ENCODE data around the gene UBR3. TPM values are rescaled to one million over a fixed set of nuclear protein-coding genes. Genes with fewer than 3 reads are reported as not detected.
"Not testable (repeated sequence)": the region's sequence is repeated elsewhere in the genome, so short reads cannot be mapped to it uniquely, and the experiment has no call there.

The UBR3 gene
- polyA plus RNA-seq, 1 donor = 24.0 TPM

DNA sequence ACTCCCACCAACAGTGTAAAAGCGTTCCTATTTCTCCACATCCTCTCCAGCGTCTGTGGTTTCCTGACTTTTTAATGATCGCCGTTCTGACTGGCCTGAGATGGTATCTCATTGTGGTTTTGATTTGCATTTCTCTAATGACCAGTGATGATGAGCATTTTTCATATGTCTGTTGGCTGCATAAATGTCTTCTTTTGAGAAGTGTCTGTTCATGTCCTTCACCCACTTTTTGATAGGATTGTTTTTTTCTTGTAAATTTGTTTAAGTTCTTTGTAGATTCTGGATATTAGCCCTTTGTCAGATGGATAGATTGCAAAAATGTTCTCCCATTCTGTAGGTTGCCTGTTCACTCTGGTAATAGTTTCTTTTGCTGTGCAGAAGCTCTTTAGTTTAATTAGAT is 72.8 kb downstream of the UBR3 start:
- not testable (repeated sequence) for H3K27me3 ChIP-seq (ENCODE audit: control insufficient read depth, insufficient read depth, low read length); H3K27ac ChIP-seq (ENCODE audit: low read length); H3K4me1 ChIP-seq (ENCODE audit: control insufficient read depth, insufficient read depth, low read length); H3K9me3 ChIP-seq (ENCODE audit: control insufficient read depth, low read depth, low read length); DNase-seq; H3K4me3 ChIP-seq (ENCODE audit: low read length); H3K36me3 ChIP-seq (ENCODE audit: control insufficient read depth, insufficient read depth, low read length)
- WGBS (ENCODE audit: insufficient coverage, low lambda C conversion rate) = no CpG with 5 or more reads among the region's 4 CpGs

DNA sequence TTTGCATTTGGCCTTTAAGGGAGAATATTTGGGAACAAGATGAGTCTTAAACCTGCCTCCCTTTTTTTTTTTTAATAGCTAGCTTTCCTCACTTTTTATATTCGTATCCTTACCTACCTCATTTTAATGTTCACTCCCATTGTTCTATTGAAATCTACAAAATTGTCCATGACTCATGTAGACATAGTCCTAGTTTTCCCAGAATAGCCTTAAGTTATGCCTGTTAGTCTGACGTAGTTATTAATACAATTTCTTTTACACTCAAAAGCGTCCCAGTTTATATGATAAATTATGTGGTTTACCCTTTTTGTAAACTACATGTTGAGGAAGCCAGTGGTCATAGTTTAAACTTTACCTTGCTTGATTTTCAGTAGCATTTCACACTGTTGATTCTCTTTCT is 73.4 kb downstream of the UBR3 start:
- Histone ChIP-seq H3K4me3 (ENCODE audit: low read length) (no peak overlapping the region), H3K27me3 (ENCODE audit: control insufficient read depth, insufficient read depth, low read length) (no peaks in the 10 kb centered on the region), H3K36me3 (ENCODE audit: control insufficient read depth, insufficient read depth, low read length) (peaks cover 4% of the 10 kb centered on the region), H3K9me3 (ENCODE audit: control insufficient read depth, low read depth, low read length) (no peaks in the 10 kb centered on the region), H3K4me1 (ENCODE audit: control insufficient read depth, insufficient read depth, low read length) (no peaks in the 10 kb centered on the region), H3K27ac (ENCODE audit: low read length) (no peak overlapping the region)
- DNase-seq = no peak
- WGBS (ENCODE audit: insufficient coverage, low lambda C conversion rate) = 63% methylated on average over 1 of the region's 3 CpGs

GRCh38 chr2:169906731-169907130 is 79.5 kb downstream of the UBR3 start:
- no peaks in the 10 kb centered on the region for H3K4me1 ChIP-seq (ENCODE audit: control insufficient read depth, insufficient read depth, low read length)
- no peaks in the 10 kb centered on the region for H3K9me3 ChIP-seq (ENCODE audit: control insufficient read depth, low read depth, low read length)
- WGBS (ENCODE audit: insufficient coverage, low lambda C conversion rate) = 86% methylated on average over 1 of the region's 2 CpGs
- DNase-seq = no peak
- H3K27me3 ChIP-seq (ENCODE audit: control insufficient read depth, insufficient read depth, low read length) = no peaks in the 10 kb centered on the region
- no peak overlapping the region for H3K4me3 ChIP-seq (ENCODE audit: low read length)
- peaks cover 12% of the 10 kb centered on the region for H3K36me3 ChIP-seq (ENCODE audit: control insufficient read depth, insufficient read depth, low read length)
- H3K27ac ChIP-seq (ENCODE audit: low read length) = no peak overlapping the region

- Histone ChIP-seq H3K9me3 (ENCODE audit: control insufficient read depth, low read depth, low read length) (no peaks in the 10 kb centered on the region), H3K4me3 (ENCODE audit: low read length) (no peak overlapping the region), H3K36me3 (ENCODE audit: control insufficient read depth, insufficient read depth, low read length) (peaks cover 13% of the 10 kb centered on the region), H3K27ac (ENCODE audit: low read length) (no peak overlapping the region), H3K27me3 (ENCODE audit: control insufficient read depth, insufficient read depth, low read length) (no peaks in the 10 kb centered on the region), H3K4me1 (ENCODE audit: control insufficient read depth, insufficient read depth, low read length) (no peaks in the 10 kb centered on the region)
- DNase-seq = no peak
These were observed 82.1 kb downstream of the UBR3 start for GRCh38 chr2:169909376-169909775.

DNA sequence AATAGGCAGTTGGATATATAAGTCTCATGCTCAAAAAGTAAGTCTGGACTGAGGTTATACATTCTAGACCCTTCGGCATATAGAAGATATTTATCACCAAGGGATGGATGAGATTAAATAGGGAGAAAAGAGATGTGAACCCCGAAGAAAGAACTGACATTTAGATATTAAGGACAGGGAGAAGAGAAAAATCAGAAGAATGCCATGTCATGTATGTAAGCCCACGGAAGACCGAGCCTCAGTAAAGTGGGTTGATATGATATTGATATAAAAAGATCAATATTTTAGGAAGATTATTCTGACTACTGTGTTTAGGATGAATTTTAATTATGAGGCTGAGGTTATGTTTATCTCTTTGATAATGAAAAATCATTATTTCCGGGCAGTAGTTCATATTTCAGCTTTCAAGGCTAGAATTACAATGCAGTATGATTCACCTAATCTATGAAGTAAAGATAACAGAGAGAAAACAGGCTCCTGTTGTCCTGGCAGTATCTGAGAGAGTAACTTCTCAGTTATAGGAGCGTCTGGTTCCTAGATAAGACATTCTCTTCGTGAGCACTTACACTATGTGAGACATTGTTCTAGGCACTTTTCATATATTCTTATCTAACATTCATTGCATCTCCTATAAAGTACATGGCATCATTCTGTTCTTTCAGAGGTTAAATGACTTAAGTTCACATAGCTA is 83.0 kb downstream of the UBR3 start:
- H3K4me1 ChIP-seq (ENCODE audit: control insufficient read depth, insufficient read depth, low read length) = no peaks in the 10 kb centered on the region
- no peaks in the 10 kb centered on the region for H3K9me3 ChIP-seq (ENCODE audit: control insufficient read depth, low read depth, low read length)
- no peaks in the 10 kb centered on the region for H3K27me3 ChIP-seq (ENCODE audit: control insufficient read depth, insufficient read depth, low read length)
- no peak overlapping the region for H3K27ac ChIP-seq (ENCODE audit: low read length)
- no peak overlapping the region for H3K4me3 ChIP-seq (ENCODE audit: low read length)
- 52% methylated on average over 5 of the region's 7 CpGs for WGBS (ENCODE audit: insufficient coverage, low lambda C conversion rate)
- no peak for DNase-seq
- peaks cover 19% of the 10 kb centered on the region for H3K36me3 ChIP-seq (ENCODE audit: control insufficient read depth, insufficient read depth, low read length)

DNA sequence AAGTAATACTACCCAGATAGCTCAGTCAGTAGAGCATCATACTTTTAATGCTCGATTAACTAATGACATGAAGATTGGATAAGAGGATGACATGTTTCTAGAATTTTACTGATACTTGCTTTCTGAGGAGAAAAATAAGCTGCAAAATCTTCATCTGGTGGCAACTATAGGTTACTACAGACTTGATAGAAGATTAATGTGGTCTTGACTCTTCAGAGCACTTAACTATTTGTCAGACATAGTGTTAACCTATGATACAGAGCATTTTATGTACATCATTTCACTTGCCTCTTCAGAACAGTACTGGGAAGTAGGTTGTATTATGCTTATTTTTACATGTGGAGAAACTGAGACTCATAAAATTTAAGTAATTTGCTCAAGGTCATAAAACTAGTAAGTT is 83.9 kb downstream of the UBR3 start:
- Histone ChIP-seq H3K27ac (ENCODE audit: low read length) (no peak overlapping the region), H3K27me3 (ENCODE audit: control insufficient read depth, insufficient read depth, low read length) (no peaks in the 10 kb centered on the region), H3K9me3 (ENCODE audit: control insufficient read depth, low read depth, low read length) (no peaks in the 10 kb centered on the region), H3K4me3 (ENCODE audit: low read length) (no peak overlapping the region), H3K4me1 (ENCODE audit: control insufficient read depth, insufficient read depth, low read length) (no peaks in the 10 kb centered on the region), H3K36me3 (ENCODE audit: control insufficient read depth, insufficient read depth, low read length) (peaks cover 18% of the 10 kb centered on the region)
- WGBS (ENCODE audit: insufficient coverage, low lambda C conversion rate) = 100% methylated on average over 1 of the region's 1 CpG
- no peak for DNase-seq

- H3K27ac ChIP-seq (ENCODE audit: low read length) = no peak overlapping the region
- H3K9me3 ChIP-seq (ENCODE audit: control insufficient read depth, low read depth, low read length) = no peaks in the 10 kb centered on the region
- H3K4me3 ChIP-seq (ENCODE audit: low read length) = no peak overlapping the region
- no peak for DNase-seq
- no peaks in the 10 kb centered on the region for H3K27me3 ChIP-seq (ENCODE audit: control insufficient read depth, insufficient read depth, low read length)
- H3K36me3 ChIP-seq (ENCODE audit: control insufficient read depth, insufficient read depth, low read length) = peaks cover 26% of the 10 kb centered on the region
- no peaks in the 10 kb centered on the region for H3K4me1 ChIP-seq (ENCODE audit: control insufficient read depth, insufficient read depth, low read length)
These were observed 89.4 kb downstream of the UBR3 start for GRCh38 chr2:169916623-169917022.

DNA sequence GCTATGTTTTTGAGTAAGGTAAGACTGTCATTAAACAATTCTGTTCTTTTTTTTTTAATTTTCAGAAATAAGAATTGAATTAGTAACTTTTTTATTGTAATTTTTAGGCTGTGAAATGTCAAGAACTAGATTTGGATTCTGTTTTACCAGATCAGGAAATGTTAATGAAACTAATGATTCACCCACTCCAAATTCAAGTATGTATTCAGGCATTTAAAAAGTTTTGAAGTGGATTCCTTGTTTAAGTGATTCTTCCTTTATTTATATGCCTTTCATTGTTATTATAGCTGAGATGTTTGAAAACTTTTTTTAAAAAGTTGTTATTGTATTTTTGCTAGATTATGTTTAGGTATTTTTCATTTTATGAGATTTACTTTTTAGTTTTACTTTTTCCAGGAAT is 96.7 kb downstream of the UBR3 start:
- no peaks in the 10 kb centered on the region for H3K9me3 ChIP-seq (ENCODE audit: control insufficient read depth, low read depth, low read length)
- no peak overlapping the region for H3K27ac ChIP-seq (ENCODE audit: low read length)
- H3K36me3 ChIP-seq (ENCODE audit: control insufficient read depth, insufficient read depth, low read length) = peaks cover 14% of the 10 kb centered on the region
- no peaks in the 10 kb centered on the region for H3K27me3 ChIP-seq (ENCODE audit: control insufficient read depth, insufficient read depth, low read length)
- no peaks in the 10 kb centered on the region for H3K4me1 ChIP-seq (ENCODE audit: control insufficient read depth, insufficient read depth, low read length)
- DNase-seq = no peak
- H3K4me3 ChIP-seq (ENCODE audit: low read length) = no peak overlapping the region

DNA sequence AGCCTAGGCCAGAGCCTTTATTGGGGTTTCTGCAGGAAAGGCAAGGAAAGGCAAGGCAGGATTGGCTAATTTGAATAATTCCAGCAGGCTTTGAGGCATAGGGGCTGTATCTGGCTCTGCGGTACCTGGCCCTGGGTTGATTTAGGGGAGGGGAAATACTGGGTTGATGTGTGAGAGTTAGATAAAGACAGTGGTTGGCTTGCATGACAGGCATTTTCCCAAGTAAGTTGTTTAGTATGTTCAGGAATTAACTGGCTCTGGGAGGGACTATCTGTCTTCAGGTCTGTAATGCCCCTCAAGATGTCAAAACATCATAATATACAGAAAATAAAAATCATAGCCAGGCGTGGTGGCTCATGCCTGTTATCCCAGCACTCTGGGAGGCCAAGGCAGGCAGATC is 98.7 kb downstream of the UBR3 start:
- Histone ChIP-seq H3K27ac (ENCODE audit: low read length) (no peak overlapping the region), H3K27me3 (ENCODE audit: control insufficient read depth, insufficient read depth, low read length) (no peaks in the 10 kb centered on the region), H3K9me3 (ENCODE audit: control insufficient read depth, low read depth, low read length) (no peaks in the 10 kb centered on the region), H3K36me3 (ENCODE audit: control insufficient read depth, insufficient read depth, low read length) (peaks cover 16% of the 10 kb centered on the region), H3K4me3 (ENCODE audit: low read length) (no peak overlapping the region), H3K4me1 (ENCODE audit: control insufficient read depth, insufficient read depth, low read length) (no peaks in the 10 kb centered on the region)
- WGBS (ENCODE audit: insufficient coverage, low lambda C conversion rate) = no CpG with 5 or more reads among the region's 2 CpGs
- DNase-seq = no peak

DNA sequence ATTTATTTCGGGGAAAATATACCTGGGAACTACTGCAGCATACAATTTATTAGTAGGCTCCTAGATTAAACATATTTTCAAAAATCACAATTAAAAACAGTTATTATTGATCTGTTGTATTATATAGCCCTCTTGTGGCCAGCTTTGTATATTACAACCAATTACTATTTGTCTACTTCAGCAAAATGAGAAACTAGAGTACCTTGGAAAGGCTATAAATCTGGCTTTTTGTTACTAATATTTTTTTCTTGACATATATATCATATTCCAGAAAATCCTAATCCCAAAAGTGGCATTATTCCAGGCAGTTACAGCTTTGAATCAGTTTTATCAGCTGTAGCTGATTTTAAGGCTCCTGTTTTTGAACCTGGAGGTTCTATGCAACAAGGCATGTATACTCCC is 101.2 kb downstream of the UBR3 start:
- no peak overlapping the region for H3K4me3 ChIP-seq (ENCODE audit: low read length)
- no peak overlapping the region for H3K27ac ChIP-seq (ENCODE audit: low read length)
- H3K9me3 ChIP-seq (ENCODE audit: control insufficient read depth, low read depth, low read length) = no peaks in the 10 kb centered on the region
- H3K4me1 ChIP-seq (ENCODE audit: control insufficient read depth, insufficient read depth, low read length) = no peaks in the 10 kb centered on the region
- DNase-seq = peak; percentile 6 to 20
- H3K27me3 ChIP-seq (ENCODE audit: control insufficient read depth, insufficient read depth, low read length) = no peaks in the 10 kb centered on the region
- WGBS (ENCODE audit: insufficient coverage, low lambda C conversion rate) = 60% methylated on average over 1 of the region's 1 CpG
- peaks cover 14% of the 10 kb centered on the region for H3K36me3 ChIP-seq (ENCODE audit: control insufficient read depth, insufficient read depth, low read length)

GRCh38 chr2:169933124-169933711 is 106.0 kb downstream of the UBR3 start:
- 61% methylated on average over 2 of the region's 2 CpGs for WGBS (ENCODE audit: insufficient coverage, low lambda C conversion rate)
- Histone ChIP-seq H3K4me3 (ENCODE audit: low read length) (no peak overlapping the region), H3K9me3 (ENCODE audit: control insufficient read depth, low read depth, low read length) (no peaks in the 10 kb centered on the region), H3K4me1 (ENCODE audit: control insufficient read depth, insufficient read depth, low read length) (no peaks in the 10 kb centered on the region), H3K36me3 (ENCODE audit: control insufficient read depth, insufficient read depth, low read length) (peaks cover 6% of the 10 kb centered on the region), H3K27me3 (ENCODE audit: control insufficient read depth, insufficient read depth, low read length) (no peaks in the 10 kb centered on the region), H3K27ac (ENCODE audit: low read length) (no peak overlapping the region)
- peak; percentile 7 to 17 for DNase-seq
